HG03460 (cell line): ENCODE measurements around the gene YES1.
"Not testable (repeated sequence)": the region's sequence is repeated elsewhere in the genome, so short reads cannot be mapped to it uniquely, and the experiment has no call there.

Experiments used
- ATAC-seq: cut with Tn5 transposase; IDR thresholded peaks from one replicate; pipeline ENCODE4 v1.9.1; 2021; ENCODE audit not compliant: unreplicated experiment

YES1 gene

DNA sequence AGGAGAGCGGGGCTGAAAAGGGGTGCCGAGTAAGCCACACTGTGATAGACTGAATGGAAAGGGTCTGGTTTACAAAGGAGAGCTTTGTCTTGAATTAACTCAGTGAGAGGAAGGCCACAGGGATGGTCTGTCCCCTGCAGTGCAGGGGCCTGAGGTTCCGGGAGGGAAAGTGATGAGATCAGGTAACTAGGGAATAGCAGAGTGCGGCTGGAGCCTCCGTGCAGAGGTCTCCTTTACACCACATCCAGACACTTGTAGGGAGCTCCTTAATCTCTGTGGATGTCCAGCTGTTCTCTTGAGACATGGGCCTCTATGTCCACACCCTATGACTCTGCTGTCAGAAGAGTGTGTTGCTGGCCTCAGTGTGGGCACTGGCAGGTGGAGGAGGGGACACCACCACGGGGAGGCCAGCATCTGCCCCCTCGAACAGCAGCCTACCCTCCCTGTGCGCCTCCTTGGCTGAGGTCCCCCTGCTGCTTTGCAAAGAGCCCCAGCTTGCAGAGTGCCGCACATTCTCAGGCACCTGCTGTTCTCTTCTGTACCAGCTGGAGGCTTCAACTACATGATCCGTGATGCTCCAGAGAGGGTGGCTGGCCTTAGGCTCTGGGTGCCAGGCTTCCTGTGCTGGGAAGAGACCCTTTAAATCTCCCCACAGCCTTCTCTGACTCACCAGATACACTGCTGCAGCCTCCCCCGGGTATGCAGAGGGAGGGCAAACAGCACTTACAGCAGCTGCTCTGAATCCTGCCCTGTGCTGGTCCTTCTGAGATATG, 125.5 kb downstream of the YES1 start:
- no peak for ATAC-seq

DNA sequence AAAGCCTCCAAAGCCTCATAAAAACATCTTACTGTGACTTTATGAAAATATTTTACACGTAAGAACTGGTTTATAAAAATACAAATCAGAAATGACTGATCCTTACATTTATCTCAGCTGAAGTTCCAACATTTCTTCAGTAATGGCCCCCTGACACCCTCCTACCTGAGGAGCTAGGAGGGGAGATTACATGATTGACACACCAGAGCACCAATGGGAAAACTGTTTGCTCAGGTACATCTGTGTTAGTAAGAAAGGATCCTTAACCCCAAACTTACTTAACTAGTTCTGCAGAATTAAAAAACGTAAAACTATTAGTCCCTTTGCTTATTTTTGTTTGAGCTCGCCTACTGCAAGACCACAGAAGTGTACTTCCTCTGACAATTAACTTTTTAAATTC, 126.6 kb downstream of the YES1 start:
- ATAC-seq = no peak

DNA sequence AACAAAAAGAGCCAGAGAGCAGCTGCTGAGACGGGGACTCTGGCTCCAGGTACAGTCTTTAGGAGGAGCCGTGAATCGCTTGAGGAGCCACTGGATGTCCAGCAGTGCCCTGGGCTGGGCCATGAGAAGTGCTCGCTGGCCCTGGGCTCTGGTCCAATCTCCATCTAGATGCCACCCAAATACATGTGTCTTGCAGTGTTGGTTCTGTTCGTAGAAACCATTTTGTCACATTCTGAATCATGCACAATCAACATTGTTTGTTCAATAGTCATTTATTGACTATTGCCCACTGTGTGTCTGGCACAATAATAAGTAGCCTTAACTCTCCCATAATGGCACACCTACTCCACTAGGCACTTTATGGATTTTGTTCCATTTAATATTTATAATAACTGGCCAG, 128.5 kb downstream of the YES1 start:
- ATAC-seq = no peak

DNA sequence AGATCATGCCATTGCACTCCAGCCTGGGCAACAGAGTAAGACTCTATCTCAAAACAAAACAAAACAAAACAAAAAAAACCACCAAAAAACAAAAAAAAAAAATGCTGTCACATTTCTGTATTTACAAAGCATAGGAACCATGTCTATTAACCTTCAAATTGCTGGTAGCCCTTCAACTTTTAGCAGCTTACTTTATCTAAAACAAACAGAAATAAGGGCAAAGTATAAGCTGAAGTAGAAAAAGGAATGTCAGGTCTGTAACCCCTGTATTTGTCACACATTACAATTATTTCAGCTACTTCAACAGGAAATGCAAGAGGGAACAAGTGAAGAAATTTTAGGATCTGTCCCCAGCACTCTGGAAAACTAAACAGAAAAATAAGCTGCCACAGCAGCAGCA, 129.2 kb downstream of the YES1 start:
- no peak for ATAC-seq

DNA sequence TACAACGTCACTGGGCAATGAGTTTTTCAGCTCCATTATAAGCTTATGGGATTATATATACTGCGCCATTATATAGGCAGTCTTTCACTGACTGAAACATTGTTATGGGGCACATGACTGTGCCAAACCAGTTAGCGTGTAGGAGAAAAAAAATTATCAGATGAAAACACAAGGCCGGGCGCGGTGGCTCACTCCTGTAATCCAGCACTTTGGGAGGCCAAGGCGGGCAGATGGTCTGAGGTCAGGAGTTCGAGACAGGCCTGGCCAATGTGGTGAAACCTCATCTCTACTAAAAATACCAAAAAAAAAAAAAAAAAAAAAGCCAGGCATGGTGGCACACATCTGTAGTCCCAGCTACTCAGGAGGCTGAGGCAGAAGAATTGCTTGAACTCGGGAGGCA, 129.6 kb downstream of the YES1 start:
- ATAC-seq = not testable (repeated sequence)

DNA sequence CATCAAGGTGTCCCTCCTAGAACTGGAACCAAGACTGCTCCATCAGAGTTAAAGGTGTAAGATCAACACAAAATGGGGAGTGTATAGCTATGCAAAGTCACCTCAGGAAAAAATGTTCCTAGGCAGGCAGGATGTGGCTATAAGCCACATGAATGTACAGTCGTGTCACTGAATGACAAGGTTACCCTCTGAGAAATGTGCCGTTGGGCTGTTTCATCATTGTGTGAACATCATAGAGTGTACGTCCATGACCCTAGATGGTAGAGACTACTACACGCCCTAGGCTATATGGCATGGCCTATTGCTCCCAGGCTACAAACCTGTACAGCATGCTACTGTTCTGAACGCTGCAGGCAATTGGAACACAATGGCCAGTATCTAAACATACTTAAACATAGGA, 130.1 kb downstream of the YES1 start:
- no peak for ATAC-seq

DNA sequence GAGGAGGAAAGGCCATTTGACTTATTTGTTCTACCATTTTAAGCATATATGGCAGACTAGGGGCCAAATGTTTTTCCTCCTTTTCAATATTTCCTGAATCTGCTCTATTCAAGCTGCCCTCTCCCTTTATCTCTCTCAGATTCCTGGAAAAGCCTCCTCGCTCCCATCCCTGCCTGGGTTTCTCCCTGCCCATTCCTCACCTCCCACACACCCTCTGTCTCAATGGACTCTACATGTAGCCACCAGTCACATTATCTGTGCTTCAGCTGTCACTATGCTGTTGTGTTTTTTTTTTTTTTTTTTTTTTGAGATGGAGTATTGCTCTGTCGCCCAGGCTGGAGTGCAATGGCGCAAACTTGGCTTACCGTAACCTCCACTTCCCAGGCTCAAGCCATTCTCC, 131.7 kb downstream of the YES1 start:
- no peak for ATAC-seq

DNA sequence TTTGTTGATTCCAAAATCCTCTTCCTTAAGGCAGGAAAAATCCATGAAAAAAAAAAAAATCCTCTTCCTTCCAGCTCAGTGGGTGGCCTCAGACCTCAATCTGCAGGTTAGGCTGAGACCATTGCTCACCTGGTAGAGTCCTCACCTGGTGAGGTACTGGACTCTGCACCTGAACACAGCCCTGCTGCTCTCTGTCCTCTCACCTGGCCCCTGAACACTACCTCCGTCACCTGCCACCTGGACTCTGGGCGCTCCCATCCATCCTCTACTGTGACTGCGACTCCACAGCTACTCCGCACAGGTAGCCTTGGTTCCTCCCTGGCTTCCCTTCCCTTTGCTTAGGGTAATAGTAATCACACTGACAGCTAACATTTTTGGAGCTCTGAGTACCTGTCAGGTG, 132.5 kb downstream of the YES1 start:
- no peak for ATAC-seq

DNA sequence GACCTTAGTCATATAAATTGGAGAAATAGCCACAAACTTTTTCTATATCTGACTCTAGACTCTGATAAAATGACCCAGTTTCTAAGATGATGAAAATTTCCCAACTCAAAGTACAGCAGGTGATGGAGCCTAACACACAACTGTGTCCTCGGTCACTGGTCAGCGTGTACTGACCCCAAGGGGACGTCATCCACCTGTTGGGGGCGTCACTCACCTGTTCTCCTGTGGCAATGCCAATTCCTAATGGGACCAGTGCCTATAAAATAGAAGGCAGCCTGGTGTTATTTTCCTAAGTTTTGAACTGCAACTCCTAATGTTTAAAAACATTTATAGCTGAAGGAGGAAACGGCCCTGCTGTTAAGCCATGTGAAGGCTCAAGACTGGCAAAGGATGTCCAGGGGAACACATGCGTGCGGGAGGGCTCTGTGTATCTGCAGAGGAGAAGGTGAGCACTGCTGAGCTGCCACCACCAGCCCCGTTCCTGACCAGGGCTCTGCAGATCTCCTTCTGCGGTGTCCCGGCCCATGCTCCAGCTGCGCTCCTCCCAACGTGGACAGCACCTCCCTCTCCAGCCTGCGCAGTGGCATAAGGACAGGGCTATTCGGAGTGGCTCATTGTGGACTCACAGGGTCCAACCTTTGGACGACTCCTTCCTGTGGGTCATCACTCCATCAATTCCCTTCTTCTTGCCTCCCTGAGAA, 133.4 kb downstream of the YES1 start:
- no peak for ATAC-seq

DNA sequence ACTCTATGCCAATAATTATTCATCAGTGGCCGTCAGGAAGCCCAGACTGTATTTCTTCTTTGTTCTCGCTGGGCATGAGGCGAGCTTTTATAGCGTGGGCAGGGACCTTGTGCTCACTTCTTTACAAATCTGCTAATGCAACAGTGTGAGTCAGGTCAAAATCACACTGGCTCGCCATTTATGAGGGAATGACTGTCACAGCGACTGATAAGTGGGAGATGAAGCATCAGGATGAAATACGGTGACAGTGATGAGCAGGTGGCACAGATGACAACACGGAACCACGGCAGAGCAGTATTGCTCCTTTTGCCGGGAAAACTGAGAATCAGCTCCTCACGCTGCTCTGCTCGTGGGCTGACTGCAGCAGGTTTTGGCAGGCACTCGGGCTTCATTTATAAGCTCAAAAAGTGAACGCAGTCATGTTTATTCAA, 134.1 kb downstream of the YES1 start:
- ATAC-seq = no peak

DNA sequence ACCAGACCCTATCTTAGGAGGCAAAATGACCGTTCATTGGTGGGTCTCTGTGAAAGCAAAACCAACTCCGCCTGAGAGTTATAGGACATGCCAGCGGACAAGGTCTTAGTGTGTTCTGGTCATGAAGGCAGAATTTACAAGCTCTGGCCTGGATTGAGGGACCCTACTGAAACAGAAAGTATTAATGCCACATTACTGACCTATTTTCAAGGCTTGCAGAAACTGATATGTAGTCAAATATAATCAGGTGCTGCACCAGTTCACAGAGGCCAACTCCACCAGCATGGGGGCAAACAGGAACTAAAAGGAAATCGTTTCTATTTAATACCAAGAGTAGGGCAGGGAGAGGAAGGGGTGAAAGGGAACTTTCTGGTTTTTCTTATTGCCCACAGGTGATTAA, 134.9 kb downstream of the YES1 start:
- ATAC-seq = no peak

DNA sequence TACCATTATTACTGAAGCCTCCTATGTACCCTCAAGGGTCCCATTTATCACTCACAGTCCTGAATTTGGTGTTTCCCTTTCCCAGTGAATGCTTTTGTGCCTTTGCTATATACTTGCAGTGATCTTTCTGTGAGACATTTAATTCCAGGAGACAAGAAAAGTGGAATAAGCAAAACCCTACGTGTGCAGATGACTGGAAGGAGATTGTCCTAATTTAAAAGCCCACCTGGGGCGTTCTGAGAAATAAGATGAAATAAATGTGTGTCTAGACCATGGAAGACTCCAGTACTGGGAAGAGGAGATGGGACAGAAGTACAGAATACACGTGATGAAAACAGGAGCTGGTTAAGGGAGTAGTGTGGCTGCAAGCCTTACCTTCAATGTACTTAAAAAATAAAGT, 135.3 kb downstream of the YES1 start:
- ATAC-seq = no peak

DNA sequence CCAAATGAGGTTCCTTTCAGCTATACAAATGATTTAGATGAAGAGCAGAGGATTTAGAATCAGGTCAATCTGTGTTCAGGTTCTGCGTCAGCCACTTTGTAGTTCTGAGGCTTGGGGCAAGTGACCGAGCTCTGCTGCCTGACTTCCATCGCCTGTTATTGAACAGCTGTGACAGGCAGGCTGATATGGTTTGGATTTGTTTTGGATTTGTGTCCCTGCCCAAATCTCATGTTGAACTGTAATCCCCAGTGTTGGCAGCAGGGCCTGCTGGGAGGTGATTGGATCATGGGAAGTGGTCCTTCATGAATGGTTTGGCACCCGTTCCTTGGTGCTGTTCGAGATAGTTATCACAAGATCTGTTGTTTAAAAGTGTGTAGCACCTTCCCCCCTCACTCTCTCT, 136.0 kb downstream of the YES1 start:
- no peak for ATAC-seq

DNA sequence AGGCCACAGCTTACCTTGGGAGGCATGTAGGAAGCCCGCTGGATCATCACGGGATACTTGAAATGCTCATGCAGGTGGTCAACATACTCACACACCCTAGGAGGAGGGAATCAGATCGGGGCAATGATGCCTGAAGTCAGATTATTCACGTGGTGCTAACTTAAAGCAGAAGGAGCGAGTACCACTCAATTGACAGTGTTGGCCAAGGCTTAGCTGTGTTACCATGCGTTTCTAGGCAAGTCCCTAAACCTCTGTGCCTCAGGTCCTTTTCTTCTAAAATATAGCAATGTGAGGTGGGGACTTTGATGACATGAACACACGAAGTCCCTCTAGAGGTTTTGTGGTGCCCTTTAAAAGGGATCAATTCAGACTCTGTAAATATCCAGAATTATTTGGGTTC, 136.7 kb downstream of the YES1 start:
- ATAC-seq = no peak

DNA sequence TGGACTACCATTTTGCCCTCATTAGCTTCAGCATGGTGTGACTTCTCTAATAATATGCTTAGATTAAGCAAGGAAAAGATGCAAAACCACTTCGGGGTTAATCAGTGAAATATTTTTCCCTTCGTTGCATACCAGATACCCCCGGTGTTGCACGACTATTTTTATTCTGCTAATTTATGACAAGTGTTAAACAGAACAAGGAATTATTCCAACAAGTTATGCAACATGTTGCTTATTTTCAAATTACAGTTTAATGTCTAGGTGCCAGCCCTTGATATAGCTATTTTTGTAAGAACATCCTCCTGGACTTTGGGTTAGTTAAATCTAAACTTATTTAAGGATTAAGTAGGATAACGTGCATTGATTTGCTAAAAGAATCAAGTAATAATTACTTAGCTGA, 138.3 kb downstream of the YES1 start:
- no peak for ATAC-seq

DNA sequence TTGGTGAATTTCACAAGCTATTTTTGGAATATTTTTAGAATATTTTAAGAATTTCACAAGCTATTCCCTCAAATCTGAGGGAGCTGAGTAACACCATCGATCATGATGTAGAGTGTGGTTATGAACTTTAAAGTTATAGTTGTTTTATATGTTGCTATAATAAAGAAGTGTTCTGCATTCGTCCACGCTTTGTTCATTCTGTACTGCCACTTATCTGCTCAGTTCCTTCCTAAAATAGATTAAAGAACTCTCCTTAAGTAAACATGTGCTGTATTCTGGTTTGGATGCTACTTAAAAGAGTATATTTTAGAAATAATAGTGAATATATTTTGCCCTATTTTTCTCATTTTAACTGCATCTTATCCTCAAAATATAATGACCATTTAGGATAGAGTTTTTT, 138.7 kb downstream of the YES1 start:
- no peak for ATAC-seq
